ENCODE data around the gene TPRA1.

TPRA1 gene

GRCh38 chr3:127606981-127607595 lies 16.6 kb upstream of the TPRA1 start:
- TF ChIP-seq CTCF (IDR thresholded peaks at IDR 0.05) = no peak

GRCh38 chr3:127606086-127606805 lies 15.7 kb upstream of the TPRA1 start:
- TF ChIP-seq CTCF (IDR thresholded peaks at IDR 0.05) = no peak

- no peak for TF ChIP-seq CTCF (IDR thresholded peaks at IDR 0.05)
Observed at GRCh38 chr3:127604546-127605165, 14.1 kb upstream of the TPRA1 start.

GRCh38 chr3:127604035-127604434 lies 13.5 kb upstream of the TPRA1 start:
- TF ChIP-seq CTCF (IDR thresholded peaks at IDR 0.05) = no peak

- no peak for TF ChIP-seq CTCF (IDR thresholded peaks at IDR 0.05)
Observed at GRCh38 chr3:127600749-127601456, 10.4 kb upstream of the TPRA1 start.

- no peak for TF ChIP-seq CTCF (IDR thresholded peaks at IDR 0.05)
Observed at GRCh38 chr3:127598841-127599570, 8.5 kb upstream of the TPRA1 start.
